ENCODE measurements around the gene ADAMTS12.

ADAMTS12 gene

GRCh38 chr5:33806738-33807442 is 84.9 kb downstream of the ADAMTS12 start:
- DNase-seq (ENCODE audit: low read depth), result peak; percentile 90

- no peak for DNase-seq (ENCODE audit: low read depth)
Measured at GRCh38 chr5:33801292-33801691, 90.5 kb downstream of the ADAMTS12 start.

GRCh38 chr5:33800241-33800950 is 91.4 kb downstream of the ADAMTS12 start:
- no peak for DNase-seq (ENCODE audit: low read depth)

GRCh38 chr5:33795496-33795895 is 96.3 kb downstream of the ADAMTS12 start:
- no peak for DNase-seq (ENCODE audit: low read depth)

- peak; percentile 76 for DNase-seq (ENCODE audit: low read depth)
Measured at GRCh38 chr5:33794550-33795181, 97.1 kb downstream of the ADAMTS12 start.

- no peak for DNase-seq (ENCODE audit: low read depth)
Measured at GRCh38 chr5:33793836-33794549, 97.8 kb downstream of the ADAMTS12 start.

GRCh38 chr5:33793276-33793675 is 98.5 kb downstream of the ADAMTS12 start:
- no peak for DNase-seq (ENCODE audit: low read depth)

- DNase-seq (ENCODE audit: low read depth), result no peak
Measured at GRCh38 chr5:33792559-33792958, 99.2 kb downstream of the ADAMTS12 start.

GRCh38 chr5:33789567-33789957 is 102.2 kb downstream of the ADAMTS12 start:
- no peak for DNase-seq (ENCODE audit: low read depth)

- DNase-seq (ENCODE audit: low read depth), result peak; percentile 100
Measured at GRCh38 chr5:33788922-33789566, 102.7 kb downstream of the ADAMTS12 start.

GRCh38 chr5:33785571-33785970 is 106.2 kb downstream of the ADAMTS12 start:
- no peak for DNase-seq (ENCODE audit: low read depth)

- DNase-seq (ENCODE audit: low read depth), result peak; percentile 82
Measured at GRCh38 chr5:33781286-33781685, 110.5 kb downstream of the ADAMTS12 start.

GRCh38 chr5:33776151-33776660 is 115.6 kb downstream of the ADAMTS12 start:
- DNase-seq (ENCODE audit: low read depth), result no peak

- DNase-seq (ENCODE audit: low read depth), result no peak
Measured at GRCh38 chr5:33774341-33774740, 117.4 kb downstream of the ADAMTS12 start.

- DNase-seq (ENCODE audit: low read depth), result peak; percentile 80
Measured at GRCh38 chr5:33772380-33772897, 119.4 kb downstream of the ADAMTS12 start.

GRCh38 chr5:33769968-33770367 is 121.8 kb downstream of the ADAMTS12 start:
- no peak for DNase-seq (ENCODE audit: low read depth)

- no peak for DNase-seq (ENCODE audit: low read depth)
Measured at GRCh38 chr5:33769196-33769595, 122.6 kb downstream of the ADAMTS12 start.

GRCh38 chr5:33766023-33766422 is 125.8 kb downstream of the ADAMTS12 start:
- DNase-seq (ENCODE audit: low read depth), result no peak

GRCh38 chr5:33764786-33765185 is 127.0 kb downstream of the ADAMTS12 start:
- DNase-seq (ENCODE audit: low read depth), result no peak

GRCh38 chr5:33763435-33763834 is 128.4 kb downstream of the ADAMTS12 start:
- DNase-seq (ENCODE audit: low read depth), result no peak

- no peak for DNase-seq (ENCODE audit: low read depth)
Measured at GRCh38 chr5:33762859-33763258, 128.9 kb downstream of the ADAMTS12 start.

GRCh38 chr5:33761139-33761538 is 130.7 kb downstream of the ADAMTS12 start:
- no peak for DNase-seq (ENCODE audit: low read depth)
